ENCODE measurements around the gene LHPP. TPM values are rescaled to one million over a fixed set of nuclear protein-coding genes. Genes with fewer than 3 reads are reported as not detected.
A peak's percentile ranks its signal among the peaks of the same experiment; 100 is the strongest.

LHPP gene, protein sequence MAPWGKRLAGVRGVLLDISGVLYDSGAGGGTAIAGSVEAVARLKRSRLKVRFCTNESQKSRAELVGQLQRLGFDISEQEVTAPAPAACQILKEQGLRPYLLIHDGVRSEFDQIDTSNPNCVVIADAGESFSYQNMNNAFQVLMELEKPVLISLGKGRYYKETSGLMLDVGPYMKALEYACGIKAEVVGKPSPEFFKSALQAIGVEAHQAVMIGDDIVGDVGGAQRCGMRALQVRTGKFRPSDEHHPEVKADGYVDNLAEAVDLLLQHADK
- polyA plus RNA-seq (2013), result 13.4 TPM

DNA sequence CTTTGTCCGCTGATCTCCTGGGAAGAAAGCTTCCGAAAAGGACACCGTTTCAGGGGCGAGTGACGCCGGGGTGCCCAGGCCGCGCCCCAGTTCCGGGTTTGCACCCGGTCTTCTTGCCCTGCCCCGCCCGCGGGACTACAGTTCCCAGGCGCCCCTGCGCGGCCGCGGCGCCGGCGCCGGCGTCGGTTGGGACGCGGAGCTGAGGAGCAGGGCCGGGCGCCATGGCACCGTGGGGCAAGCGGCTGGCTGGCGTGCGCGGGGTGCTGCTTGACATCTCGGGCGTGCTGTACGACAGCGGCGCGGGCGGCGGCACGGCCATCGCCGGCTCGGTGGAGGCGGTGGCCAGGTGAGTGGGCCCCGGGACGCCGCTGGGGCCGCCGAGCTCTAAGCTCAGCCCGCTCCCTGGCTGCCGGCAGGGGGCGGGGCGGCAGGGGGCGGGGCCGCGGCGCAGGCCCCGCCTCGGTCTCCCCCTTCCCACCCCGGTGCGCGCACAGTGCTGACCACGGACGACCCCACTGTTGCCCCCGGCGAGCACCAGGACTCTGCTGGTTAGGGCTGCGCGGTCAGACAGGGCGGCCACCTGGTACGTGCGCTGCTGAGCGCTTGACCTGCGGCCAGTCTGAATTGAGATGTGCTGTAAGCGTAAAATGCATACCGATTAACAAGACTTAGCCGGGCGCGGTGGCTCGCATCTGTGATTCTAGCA, at the start of gene LHPP:
Gene LHPP, plus strand, starts transcription at position 182 of the 706 bp plus-strand sequence. Its CDS starts 40 bp downstream, at position 222.
- DNase-seq, result peak; percentile 77 to 89 (median 83)
- peak within 1 kb of the TSS; percentile 70 to 91 (median 81) for H3K4me3 ChIP-seq (ENCODE audit: control insufficient read depth in 1 of 7, extremely low read depth in 1 of 7, insufficient read depth in 4 of 7, low read depth in 2 of 7, low read length in 6 of 7)
- no peaks in the 10 kb centered on the region for H3K9me3 ChIP-seq (ENCODE audit: control extremely low read depth in 1 of 5, control insufficient read depth in 4 of 5, insufficient read depth in 2 of 5, low read depth in 1 of 5, low read length in 4 of 5)
- peak within 1 kb of the TSS in 1 of 2 experiments; percentile 64 for H3K27ac ChIP-seq (ENCODE audit: insufficient read depth in 1 of 2, low read depth in 1 of 2, low read length in 2 of 2, poor library complexity in 1 of 2, severe bottlenecking in 2 of 2)
- H3K36me3 ChIP-seq (ENCODE audit: control insufficient read depth in 4 of 4, insufficient read depth in 4 of 4, low read length in 3 of 4), result no peaks in the 10 kb centered on the region
- WGBS (ENCODE audit: insufficient coverage), result under 1% methylated on average over 62 of the region's 81 CpGs
- CTCF ChIA-PET, result interaction anchor here (0.9 kb wide), 1 partner anchor 58 kb away, joined by 3 read pairs; no protein-coding TSS in a partner anchor
- peaks cover 0 to 23% (median 14%) of the 10 kb centered on the region in 4 experiments for H3K4me1 ChIP-seq (ENCODE audit: control extremely low read depth in 1 of 4, control insufficient read depth in 4 of 4, insufficient read depth in 4 of 4, low read length in 3 of 4)
- POLR2A ChIA-PET, result interaction anchor here (1.0 kb wide), 1 partner anchor 13 kb away, joined by 3 read pairs; no protein-coding TSS in a partner anchor
- H3K27me3 ChIP-seq (replicated peaks in 2 of 5; ENCODE audit: control insufficient read depth in 4 of 5, insufficient read depth in 5 of 5, low read length in 4 of 5), result peaks cover 0 to 17% (median 8%) of the 10 kb centered on the region in 5 experiments

GRCh38 chr10:124414076-124414475, 47.5 kb upstream of the LHPP start:
- Histone ChIP-seq H3K36me3 (ENCODE audit: control insufficient read depth in 4 of 4, insufficient read depth in 4 of 4, low read length in 3 of 4) (peaks cover 0 to 3% (median 1%) of the 10 kb centered on the region in 4 experiments), H3K9me3 (ENCODE audit: control extremely low read depth in 1 of 5, control insufficient read depth in 4 of 5, insufficient read depth in 2 of 5, low read depth in 1 of 5, low read length in 4 of 5) (no peaks in the 10 kb centered on the region), H3K27me3 (replicated peaks in 2 of 5; ENCODE audit: control insufficient read depth in 4 of 5, insufficient read depth in 5 of 5, low read length in 4 of 5) (no peaks in the 10 kb centered on the region), H3K27ac (ENCODE audit: insufficient read depth in 1 of 2, low read depth in 1 of 2, low read length in 2 of 2, poor library complexity in 1 of 2, severe bottlenecking in 2 of 2) (no peak overlapping the region), H3K4me3 (ENCODE audit: control insufficient read depth in 1 of 7, extremely low read depth in 1 of 7, insufficient read depth in 4 of 7, low read depth in 2 of 7, low read length in 6 of 7) (no peak overlapping the region), H3K4me1 (ENCODE audit: control extremely low read depth in 1 of 4, control insufficient read depth in 4 of 4, insufficient read depth in 4 of 4, low read length in 3 of 4) (peaks cover 0 to 12% (median 10%) of the 10 kb centered on the region in 4 experiments)
- ChIA-PET POLR2A (no interaction called here), CTCF (interaction anchor here (0.8 to 1.6 kb wide), 4 partner anchors 10 to 13 kb away, joined by 3 to 7 read pairs (median 3); no protein-coding TSS in a partner anchor)
- WGBS (ENCODE audit: insufficient coverage), result 97% methylated on average over 4 of the region's 4 CpGs
- no peak for DNase-seq

DNA sequence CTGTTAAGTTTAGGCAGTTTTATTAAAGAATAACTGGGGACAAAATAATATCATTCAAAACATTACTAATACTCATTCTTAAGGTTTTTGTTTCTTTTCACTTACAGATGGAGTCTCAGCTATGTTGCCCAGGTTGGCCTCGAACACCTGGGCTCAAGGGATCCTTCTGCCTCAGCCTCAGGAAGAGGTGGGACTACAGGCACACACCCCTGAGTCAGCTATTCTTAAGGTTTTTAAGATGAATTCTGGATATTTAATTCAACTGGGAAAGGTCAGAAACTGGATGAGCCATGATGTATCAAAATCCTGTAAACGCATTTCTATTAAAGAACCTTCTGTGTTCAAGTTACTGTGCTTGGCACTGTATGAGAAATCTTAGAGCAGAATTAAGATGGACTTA, 46.4 kb upstream of the LHPP start:
- Histone ChIP-seq H3K27ac (ENCODE audit: insufficient read depth in 1 of 2, low read depth in 1 of 2, low read length in 2 of 2, poor library complexity in 1 of 2, severe bottlenecking in 2 of 2) (no peak overlapping the region), H3K27me3 (replicated peaks in 2 of 5; ENCODE audit: control insufficient read depth in 4 of 5, insufficient read depth in 5 of 5, low read length in 4 of 5) (peaks cover 0 to 8% (median 4%) of the 10 kb centered on the region in 5 experiments), H3K36me3 (ENCODE audit: control insufficient read depth in 4 of 4, insufficient read depth in 4 of 4, low read length in 3 of 4) (peaks cover 0 to 3% (median under 1%) of the 10 kb centered on the region in 4 experiments), H3K4me1 (ENCODE audit: control extremely low read depth in 1 of 4, control insufficient read depth in 4 of 4, insufficient read depth in 4 of 4, low read length in 3 of 4) (peaks cover 0 to 16% (median 13%) of the 10 kb centered on the region in 4 experiments), H3K9me3 (ENCODE audit: control extremely low read depth in 1 of 5, control insufficient read depth in 4 of 5, insufficient read depth in 2 of 5, low read depth in 1 of 5, low read length in 4 of 5) (no peaks in the 10 kb centered on the region), H3K4me3 (ENCODE audit: control insufficient read depth in 1 of 7, extremely low read depth in 1 of 7, insufficient read depth in 4 of 7, low read depth in 2 of 7, low read length in 6 of 7) (no peak overlapping the region)
- 100% methylated on average over 1 of the region's 2 CpGs for WGBS (ENCODE audit: insufficient coverage)
- no peak for DNase-seq
- ChIA-PET CTCF (no interaction called here), POLR2A (interaction anchor here (0.6 kb wide), 1 partner anchor 382 kb away, joined by 11 read pairs; no protein-coding TSS in a partner anchor)

DNA sequence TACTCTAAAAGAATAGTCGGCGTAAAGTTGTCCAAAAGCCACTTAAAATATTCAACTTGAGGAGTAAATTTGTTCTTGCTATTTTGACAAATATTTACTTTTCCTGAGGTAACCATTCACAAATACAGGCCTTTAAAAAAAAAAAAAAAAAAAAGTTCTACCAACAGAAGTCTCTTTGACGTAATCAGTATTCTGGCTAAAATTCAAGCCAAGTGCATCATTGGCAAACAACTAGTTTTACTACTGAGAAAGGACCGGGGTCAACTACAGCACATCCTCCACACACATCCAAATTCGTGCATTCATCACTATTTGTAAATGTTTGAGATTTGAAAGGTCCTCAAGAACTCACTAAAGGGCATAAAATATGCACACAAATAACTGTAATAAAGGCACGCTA, 44.9 kb upstream of the LHPP start:
- H3K27me3 ChIP-seq (replicated peaks in 2 of 5; ENCODE audit: control insufficient read depth in 4 of 5, insufficient read depth in 5 of 5, low read length in 4 of 5), result peaks cover 0 to 20% (median 9%) of the 10 kb centered on the region in 5 experiments
- no peak overlapping the region for H3K27ac ChIP-seq (ENCODE audit: insufficient read depth in 1 of 2, low read depth in 1 of 2, low read length in 2 of 2, poor library complexity in 1 of 2, severe bottlenecking in 2 of 2)
- DNase-seq, result no peak
- no CpG with 5 or more reads among the region's 6 CpGs for WGBS (ENCODE audit: insufficient coverage)
- POLR2A ChIA-PET, result no interaction called here
- H3K9me3 ChIP-seq (ENCODE audit: control extremely low read depth in 1 of 5, control insufficient read depth in 4 of 5, insufficient read depth in 2 of 5, low read depth in 1 of 5, low read length in 4 of 5), result no peaks in the 10 kb centered on the region
- H3K36me3 ChIP-seq (ENCODE audit: control insufficient read depth in 4 of 4, insufficient read depth in 4 of 4, low read length in 3 of 4), result no peaks in the 10 kb centered on the region
- CTCF ChIA-PET, result interaction anchor here (1.1 kb wide), 1 partner anchor 166 kb away, joined by 3 read pairs; no protein-coding TSS in a partner anchor
- no peak overlapping the region for H3K4me3 ChIP-seq (ENCODE audit: control insufficient read depth in 1 of 7, extremely low read depth in 1 of 7, insufficient read depth in 4 of 7, low read depth in 2 of 7, low read length in 6 of 7)
- peaks cover 0 to 16% (median 13%) of the 10 kb centered on the region in 4 experiments for H3K4me1 ChIP-seq (ENCODE audit: control extremely low read depth in 1 of 4, control insufficient read depth in 4 of 4, insufficient read depth in 4 of 4, low read length in 3 of 4)

GRCh38 chr10:124417895-124418725, 43.5 kb upstream of the LHPP start:
- CTCF ChIA-PET, result interaction anchor here (1.0 kb wide), 1 partner anchor 15 kb away, joined by 4 read pairs; no protein-coding TSS in a partner anchor
- H3K9me3 ChIP-seq (ENCODE audit: control extremely low read depth in 1 of 5, control insufficient read depth in 4 of 5, insufficient read depth in 2 of 5, low read depth in 1 of 5, low read length in 4 of 5), result no peaks in the 10 kb centered on the region
- peak; percentile 61 to 74 (median 65) for DNase-seq
- POLR2A ChIA-PET, result interaction anchor here (0.7 kb wide), 1 partner anchor 279 kb away, joined by 3 read pairs; no protein-coding TSS in a partner anchor
- 4% methylated on average over 55 of the region's 64 CpGs for WGBS (ENCODE audit: insufficient coverage)
- peak overlapping the region in 1 of 2 experiments; percentile 41 for H3K27ac ChIP-seq (ENCODE audit: insufficient read depth in 1 of 2, low read depth in 1 of 2, low read length in 2 of 2, poor library complexity in 1 of 2, severe bottlenecking in 2 of 2)
- H3K4me3 ChIP-seq (ENCODE audit: control insufficient read depth in 1 of 7, extremely low read depth in 1 of 7, insufficient read depth in 4 of 7, low read depth in 2 of 7, low read length in 6 of 7), result peak overlapping the region; percentile 51 to 79 (median 73)
- H3K27me3 ChIP-seq (replicated peaks in 2 of 5; ENCODE audit: control insufficient read depth in 4 of 5, insufficient read depth in 5 of 5, low read length in 4 of 5), result peaks cover 0 to 28% (median 9%) of the 10 kb centered on the region in 5 experiments
- H3K36me3 ChIP-seq (ENCODE audit: control insufficient read depth in 4 of 4, insufficient read depth in 4 of 4, low read length in 3 of 4), result no peaks in the 10 kb centered on the region
- H3K4me1 ChIP-seq (ENCODE audit: control extremely low read depth in 1 of 4, control insufficient read depth in 4 of 4, insufficient read depth in 4 of 4, low read length in 3 of 4), result peaks cover 0 to 16% (median 13%) of the 10 kb centered on the region in 4 experiments

DNA sequence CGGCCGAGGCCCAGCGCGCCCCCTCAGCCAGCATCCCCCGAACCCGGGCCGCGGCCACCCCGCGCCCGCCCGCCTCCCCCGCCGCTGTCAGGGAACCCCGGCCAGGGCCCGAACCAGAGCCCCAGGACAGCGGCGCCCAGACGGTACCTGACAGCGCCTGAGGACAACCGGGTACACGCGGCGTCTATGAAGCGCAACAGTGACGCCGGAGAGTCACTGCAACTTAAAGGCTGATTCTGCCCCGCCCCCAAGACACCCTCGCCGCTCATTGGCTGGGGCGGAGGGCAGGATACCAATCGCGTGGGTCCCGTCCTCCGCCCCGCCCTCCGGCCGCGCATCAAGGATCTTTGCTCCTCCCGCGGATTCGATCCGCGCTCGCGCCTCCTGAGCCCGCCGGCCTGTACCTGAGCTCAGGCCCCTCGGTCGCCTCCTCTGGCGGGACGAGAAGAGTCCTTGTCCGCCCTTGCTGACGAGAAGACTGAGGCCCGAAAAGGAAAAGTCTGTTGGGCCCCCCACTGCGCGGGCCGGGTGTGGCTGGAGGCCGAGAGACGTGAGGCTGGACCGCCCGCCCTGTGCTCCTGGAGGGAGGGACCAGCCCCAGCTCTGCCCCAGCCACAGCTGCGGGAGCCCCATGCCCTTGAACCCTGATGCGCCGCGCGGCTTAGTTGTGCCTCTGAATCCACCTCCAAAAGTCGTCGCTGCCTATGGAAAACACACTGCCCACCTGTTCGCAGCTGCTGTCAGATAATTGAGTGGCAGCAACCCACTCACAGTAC, 42.7 kb upstream of the LHPP start, which contains the start of gene OAT:
Gene OAT, minus strand, starts transcription at position 198 of the 776 bp plus-strand sequence. CDS start 6,752 bp downstream, outside the sequence.
- no peaks in the 10 kb centered on the region for H3K36me3 ChIP-seq (ENCODE audit: control insufficient read depth in 4 of 4, insufficient read depth in 4 of 4, low read length in 3 of 4)
- CTCF ChIA-PET, result interaction anchor here (1.0 kb wide), 1 partner anchor 15 kb away, joined by 4 read pairs; no protein-coding TSS in a partner anchor
- no peaks in the 10 kb centered on the region for H3K9me3 ChIP-seq (ENCODE audit: control extremely low read depth in 1 of 5, control insufficient read depth in 4 of 5, insufficient read depth in 2 of 5, low read depth in 1 of 5, low read length in 4 of 5)
- peaks cover 0 to 16% (median 13%) of the 10 kb centered on the region in 4 experiments for H3K4me1 ChIP-seq (ENCODE audit: control extremely low read depth in 1 of 4, control insufficient read depth in 4 of 4, insufficient read depth in 4 of 4, low read length in 3 of 4)
- H3K27ac ChIP-seq (ENCODE audit: insufficient read depth in 1 of 2, low read depth in 1 of 2, low read length in 2 of 2, poor library complexity in 1 of 2, severe bottlenecking in 2 of 2), result peak within 1 kb of the TSS in 1 of 2 experiments; percentile 41
- peak within 1 kb of the TSS; percentile 51 to 79 (median 73) for H3K4me3 ChIP-seq (ENCODE audit: control insufficient read depth in 1 of 7, extremely low read depth in 1 of 7, insufficient read depth in 4 of 7, low read depth in 2 of 7, low read length in 6 of 7)
- H3K27me3 ChIP-seq (replicated peaks in 2 of 5; ENCODE audit: control insufficient read depth in 4 of 5, insufficient read depth in 5 of 5, low read length in 4 of 5), result peaks cover 0 to 28% (median 9%) of the 10 kb centered on the region in 5 experiments
- peak; percentile 94 to 97 (median 96) for DNase-seq
- POLR2A ChIA-PET, result no interaction called here
- WGBS (ENCODE audit: insufficient coverage), result 2% methylated on average over 63 of the region's 70 CpGs
